ENCODE data around the gene PLEKHA6.

DNA sequence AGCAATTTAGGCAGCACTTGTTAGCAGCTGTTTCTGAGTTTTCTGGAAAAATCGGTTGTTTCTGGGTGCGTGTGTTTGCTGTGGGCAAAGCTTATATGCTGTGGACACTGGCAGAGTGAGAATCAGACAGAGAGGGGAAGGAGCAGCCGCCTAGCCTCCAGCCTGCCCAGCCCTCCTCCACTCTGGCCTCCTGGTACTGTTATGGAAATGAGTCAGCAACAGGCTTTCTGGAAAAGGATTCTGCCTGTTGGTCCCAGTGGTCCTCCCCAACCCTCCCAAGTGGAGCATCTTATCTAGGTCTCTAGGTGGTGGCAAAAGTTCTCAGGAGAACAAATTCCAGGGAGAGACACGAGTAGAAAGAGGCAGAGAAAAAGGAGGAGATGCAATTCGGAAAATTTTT, 103.8 kb downstream of the PLEKHA6 start:
- TF ChIP-seq POLR2AphosphoS5 (IDR thresholded peaks at IDR 0.05) (no peak), CTCF (IDR thresholded peaks at IDR 0.05) (no peak), EP300 (IDR thresholded peaks at IDR 0.05) (no peak), POLR2A (IDR thresholded peaks at IDR 0.05) (no peak)
